H1 (cell line): Measurements from ENCODE around the gene BCKDHB. TPM values are rescaled to one million over a fixed set of nuclear protein-coding genes. Genes with fewer than 3 reads are reported as not detected.

Experiments used
- BRCA1 ChIP-seq: IDR thresholded peaks from 2 replicates; pipeline ENCODE4 v1.6.1; 2012; ENCODE audit warnings: low read depth, low read length, improper control_type of control experiment
- POLR2AphosphoS5 ChIP-seq: IDR thresholded peaks from 2 replicates; pipeline ENCODE4 v1.6.1; 2011; ENCODE audit warnings: low read depth, low read length
- TAF7 ChIP-seq: optimal IDR thresholded peaks from 2 replicates; pipeline ENCODE3; 2011; ENCODE audit warnings: low read depth, mild to moderate bottlenecking, inconsistent platforms, low read length, moderate library complexity, borderline replicate concordance
- polyA plus RNA-seq, 7 experiments: library from polyadenylated mRNA; depleted of rRNA in 3 of 7; stranded (reverse) in 5 of 7; unstranded in 2 of 7; fragments of >200 nt in 5 of 7; fragments of 200-250 nt in 2 of 7; gene quantifications; 1 replicate in 5 of 7; 2 replicates in 1 of 7; 4 replicates in 1 of 7; pipeline versions ENCODE4 v1.2.1 to v1.2.3, GENCODE V29; 2011 to 2013; ENCODE audit warnings: missing spikeins in 2 of 7, mixed read lengths in 2 of 7
- total RNA-seq: library from RNA; stranded (reverse); fragmentation: NEBNext Ultra II Directional; extraction: Animal tissue kit (Norgen Biotek cat#: 25700); gene quantifications from 2 replicates; pipeline ENCODE4 v1.2.1, GENCODE V29; 2021

BCKDHB gene
- total and polyA plus RNA-seq, 2 of the 8 experiments (the other 6 are each of a cell fraction or from before 2014, with no cell fraction given) = 22.1 to 30.8 TPM

GRCh38 chr6:80234401-80234800, 127.9 kb downstream of the BCKDHB start (continued):
- TF ChIP-seq POLR2AphosphoS5 (no peak), BRCA1 (no peak), TAF7 (no peak)
